HFFc6 (cell line): ENCODE data around the gene PITPNC1. TPM values are rescaled to one million over a fixed set of nuclear protein-coding genes. Genes with fewer than 3 reads are reported as not detected.

Experiments used
- DNase-seq: peaks from one replicate; pipeline ENCODE4 v3.0.0-alpha.2; 2018
- H3K27ac Mint-ChIP-seq: 2 replicates; pipeline ENCODE4 v1.8.0; 2020; ENCODE audit warnings: mild to moderate bottlenecking, mixed read lengths
- H3K27me3 Mint-ChIP-seq: 2 replicates; pipeline ENCODE4 v1.8.0; 2021; ENCODE audit warnings: mild to moderate bottlenecking, moderate library complexity, mixed read lengths; ENCODE audit not compliant: insufficient read depth
- H3K36me3 Mint-ChIP-seq: 2 replicates; pipeline ENCODE4 v1.8.0; 2021; ENCODE audit warnings: low read depth, mixed read lengths
- H3K4me1 Mint-ChIP-seq: 2 replicates; pipeline ENCODE4 v1.8.0; 2020; ENCODE audit warnings: low read depth, mixed read lengths
- H3K4me3 Mint-ChIP-seq: 2 replicates; pipeline ENCODE4 v1.8.0; 2020; ENCODE audit warnings: mild to moderate bottlenecking, moderate library complexity, mixed read lengths
- H3K9me3 Mint-ChIP-seq: 2 replicates; pipeline ENCODE4 v1.8.0; 2020; ENCODE audit warnings: mild to moderate bottlenecking, mixed read lengths
- total RNA-seq, 6 experiments: library from RNA; stranded (reverse); fragmentation: NEBNext Ultra II Directional; extraction: Animal tissue kit (Norgen Biotek cat#: 25700); gene quantifications; 2 replicates in 1 of 6; 3 replicates in 5 of 6; pipeline ENCODE4 v1.2.3, GENCODE V29; 2021
- TF ChIP-seq, protein P1 (sequence below): fragments of 200-600 bp; sonication (generic); IDR thresholded peaks from 2 replicates; pipeline ENCODE4 v1.5.0; 2021; ENCODE audit warnings: antibody characterized with exemption, mild to moderate bottlenecking

The PITPNC1 gene
- total RNA-seq, 6 experiments from 2014 or later: 6.9 to 11.1 (median 7.7) TPM

GRCh38 chr17:67521775-67522069 is 144.6 kb downstream of the PITPNC1 start:
- H3K4me3 Mint-ChIP-seq: no peak overlapping the region
- H3K9me3 Mint-ChIP-seq: no peaks in the 10 kb centered on the region
- H3K27me3 Mint-ChIP-seq: peaks cover 1% of the 10 kb centered on the region; the same call in 1 of the 2 replicates
- H3K36me3 Mint-ChIP-seq: peaks cover 9% of the 10 kb centered on the region; the same call in 1 of the 2 replicates
- H3K27ac Mint-ChIP-seq: no peak overlapping the region
- peaks cover 20% of the 10 kb centered on the region for H3K4me1 Mint-ChIP-seq
- TF ChIP-seq, protein P1, sequence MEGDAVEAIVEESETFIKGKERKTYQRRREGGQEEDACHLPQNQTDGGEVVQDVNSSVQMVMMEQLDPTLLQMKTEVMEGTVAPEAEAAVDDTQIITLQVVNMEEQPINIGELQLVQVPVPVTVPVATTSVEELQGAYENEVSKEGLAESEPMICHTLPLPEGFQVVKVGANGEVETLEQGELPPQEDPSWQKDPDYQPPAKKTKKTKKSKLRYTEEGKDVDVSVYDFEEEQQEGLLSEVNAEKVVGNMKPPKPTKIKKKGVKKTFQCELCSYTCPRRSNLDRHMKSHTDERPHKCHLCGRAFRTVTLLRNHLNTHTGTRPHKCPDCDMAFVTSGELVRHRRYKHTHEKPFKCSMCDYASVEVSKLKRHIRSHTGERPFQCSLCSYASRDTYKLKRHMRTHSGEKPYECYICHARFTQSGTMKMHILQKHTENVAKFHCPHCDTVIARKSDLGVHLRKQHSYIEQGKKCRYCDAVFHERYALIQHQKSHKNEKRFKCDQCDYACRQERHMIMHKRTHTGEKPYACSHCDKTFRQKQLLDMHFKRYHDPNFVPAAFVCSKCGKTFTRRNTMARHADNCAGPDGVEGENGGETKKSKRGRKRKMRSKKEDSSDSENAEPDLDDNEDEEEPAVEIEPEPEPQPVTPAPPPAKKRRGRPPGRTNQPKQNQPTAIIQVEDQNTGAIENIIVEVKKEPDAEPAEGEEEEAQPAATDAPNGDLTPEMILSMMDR: no peak
- DNase-seq: no peak

DNA sequence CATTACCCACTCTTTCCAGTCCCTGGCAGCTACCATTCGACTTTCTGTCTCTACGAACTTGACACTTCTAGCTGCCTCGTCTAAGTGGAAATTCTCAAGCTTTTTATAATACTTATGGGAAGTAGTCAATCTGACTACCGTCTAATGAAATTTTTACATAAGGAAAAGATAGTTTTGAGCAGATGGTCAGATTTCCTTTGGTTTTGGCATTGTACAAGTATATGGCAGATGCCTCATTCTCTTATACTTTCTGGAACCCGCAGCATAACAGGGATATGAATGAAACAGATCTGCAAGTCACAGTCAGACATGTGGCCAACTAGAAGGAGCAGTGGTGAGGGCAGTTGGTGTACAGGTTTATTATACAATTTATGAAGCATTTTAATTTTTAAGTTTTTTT is 146.0 kb downstream of the PITPNC1 start:
- Mint-ChIP-seq H3K9me3 (no peaks in the 10 kb centered on the region), H3K27ac (no peak overlapping the region), H3K4me3 (no peak overlapping the region), H3K36me3 (no peaks in the 10 kb centered on the region), H3K4me1 (peaks cover 25% of the 10 kb centered on the region), H3K27me3 (peaks cover 1% of the 10 kb centered on the region; the same call in 1 of the 2 replicates)
- TF ChIP-seq, protein P1: no peak
- DNase-seq: no peak

DNA sequence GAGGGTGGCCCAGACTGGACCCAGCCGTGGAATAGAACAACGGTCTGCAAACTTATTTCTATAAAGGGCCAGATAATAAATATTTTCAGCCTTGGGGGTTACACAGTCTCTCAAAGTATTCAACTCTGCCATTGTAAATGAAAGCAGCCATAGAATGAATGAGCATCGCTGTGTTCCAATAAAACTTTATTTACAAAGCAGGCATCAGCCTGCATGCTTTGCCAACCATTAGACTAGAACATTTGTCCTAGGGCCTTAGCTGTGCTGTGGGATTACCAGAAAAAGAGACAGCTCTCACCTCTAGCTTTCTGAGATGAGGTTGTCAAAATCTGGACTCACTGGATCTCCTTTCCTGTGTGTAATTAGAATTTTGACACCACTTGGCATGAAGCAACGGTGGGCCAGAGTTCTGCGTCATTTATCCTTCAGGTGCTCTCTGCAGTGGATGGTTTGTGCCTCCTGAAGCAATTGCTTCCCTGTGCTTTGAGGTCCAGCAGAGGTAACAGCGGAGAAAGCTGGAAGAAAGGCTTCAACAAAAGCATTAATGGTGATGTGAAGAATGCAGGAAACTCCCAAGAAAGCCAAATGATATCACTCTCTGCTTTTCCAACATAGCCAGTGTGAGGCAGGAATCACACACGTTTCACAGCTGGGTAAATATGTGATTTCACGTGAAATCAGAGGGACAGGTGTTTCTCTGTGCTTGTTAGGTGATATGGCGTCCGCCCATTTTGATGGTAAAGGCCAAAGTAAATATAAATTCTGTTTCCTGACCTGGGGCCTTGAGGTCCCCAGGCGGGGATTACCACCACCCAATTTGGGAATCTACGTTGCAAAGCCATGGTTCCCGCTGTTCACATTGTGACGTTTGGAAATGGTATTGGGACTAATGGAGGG is 148.4 kb downstream of the PITPNC1 start:
- Mint-ChIP-seq H3K27me3 (peaks cover 1% of the 10 kb centered on the region), H3K36me3 (no peaks in the 10 kb centered on the region), H3K4me3 (no peak overlapping the region), H3K4me1 (peaks cover 42% of the 10 kb centered on the region), H3K27ac (no peak overlapping the region), H3K9me3 (no peaks in the 10 kb centered on the region)
- DNase-seq: no peak
- TF ChIP-seq, protein P1: no peak

GRCh38 chr17:67526700-67527099 is 149.6 kb downstream of the PITPNC1 start:
- peaks cover 1% of the 10 kb centered on the region for H3K27me3 Mint-ChIP-seq
- H3K4me3 Mint-ChIP-seq: no peak overlapping the region
- H3K4me1 Mint-ChIP-seq: peaks cover 32% of the 10 kb centered on the region
- H3K27ac Mint-ChIP-seq: no peak overlapping the region
- no peaks in the 10 kb centered on the region for H3K36me3 Mint-ChIP-seq
- DNase-seq: no peak
- no peaks in the 10 kb centered on the region for H3K9me3 Mint-ChIP-seq
- TF ChIP-seq, protein P1: no peak

DNA sequence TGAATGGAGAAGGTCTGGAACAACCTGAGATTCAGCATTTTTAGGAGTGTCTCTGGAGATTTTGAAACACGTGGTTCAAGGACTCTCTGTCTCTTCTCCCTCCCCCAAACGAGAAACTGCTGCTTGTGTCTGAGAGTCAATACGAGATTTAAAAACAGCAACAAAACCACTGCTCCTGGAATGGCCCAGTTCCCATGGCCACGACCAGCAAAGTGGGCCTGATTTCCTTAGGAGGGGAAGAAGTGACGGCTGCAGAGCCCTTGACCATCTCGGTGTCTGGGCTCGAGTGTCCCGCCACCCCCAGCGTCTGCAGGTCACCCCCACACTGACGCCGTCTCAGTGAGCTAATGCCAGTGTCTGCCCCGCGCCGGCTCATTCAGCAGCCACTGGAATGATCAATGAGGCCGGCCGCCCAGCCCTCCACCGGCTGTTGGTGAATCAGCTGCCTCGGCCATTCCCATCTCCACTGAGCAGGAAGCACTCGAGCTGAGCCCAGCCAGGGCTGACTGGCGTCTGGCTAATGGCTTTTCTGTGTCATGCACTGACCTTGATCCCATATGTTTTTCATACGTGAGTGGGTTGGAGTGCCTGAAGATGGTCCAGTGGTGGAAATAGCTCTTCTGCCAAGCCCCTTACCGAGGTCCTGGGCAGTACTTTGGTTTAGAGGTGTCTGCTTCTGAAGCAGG is 151.8 kb downstream of the PITPNC1 start:
- H3K36me3 Mint-ChIP-seq: no peaks in the 10 kb centered on the region
- peaks cover 29% of the 10 kb centered on the region for H3K4me1 Mint-ChIP-seq

More for the DNA sequence above, 151.8 kb downstream of the PITPNC1 start:
- Mint-ChIP-seq H3K4me3 (peak overlapping the region; percentile 86), H3K9me3 (no peaks in the 10 kb centered on the region), H3K27me3 (no peaks in the 10 kb centered on the region; the same call in 1 of the 2 replicates), H3K27ac (peak overlapping the region; percentile 85)
- DNase-seq: peak; percentile 93
- TF ChIP-seq, protein P1: no peak
